Measurements from ENCODE around the gene BORCS8. TPM values are rescaled to one million over a fixed set of nuclear protein-coding genes. Genes with fewer than 3 reads are reported as not detected.
"Not testable (repeated sequence)": the region's sequence is repeated elsewhere in the genome, so short reads cannot be mapped to it uniquely, and the experiment has no call there.

Gene BORCS8
- total and polyA plus RNA-seq, 5 donors from 2014 or later, result 20.1 to 28.4 (median 22.8) TPM

DNA sequence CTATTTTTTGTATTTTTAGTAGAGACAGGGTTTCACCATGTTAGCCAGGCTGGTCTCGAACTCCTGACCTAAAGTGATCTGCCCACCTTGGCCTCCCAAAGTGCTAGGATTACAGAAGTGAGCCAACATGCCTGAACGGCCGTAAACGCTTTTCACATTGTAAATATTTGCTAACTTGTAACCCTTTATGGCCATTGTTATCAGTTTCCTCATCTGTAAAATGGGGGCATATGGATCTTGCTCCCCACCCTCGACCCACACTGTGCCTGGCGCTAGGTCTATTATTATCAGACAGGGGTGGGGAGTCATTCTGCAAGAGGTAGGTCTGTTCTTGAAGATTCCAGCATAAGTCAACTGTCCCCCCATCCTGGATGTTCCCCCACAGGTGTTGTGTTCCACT, 31.7 kb upstream of the BORCS8 start:
- Mint-ChIP-seq H3K4me1 (peaks cover 0 to 4% (median 0%) of the 10 kb centered on the region in 4 donors), H3K4me3 (peak overlapping the region in 2 of 4 donors; percentile 16 to 75), H3K9me3 (no peaks in the 10 kb centered on the region), H3K36me3 (no peaks in the 10 kb centered on the region), H3K27ac (no peak overlapping the region), H3K27me3 (peaks cover 26% of the 10 kb centered on the region)
- H3K36me3 ChIP-seq (ENCODE audit: control insufficient read depth, insufficient read depth, low read length), result no peaks in the 10 kb centered on the region
- H3K4me3 ChIP-seq (ENCODE audit: low read depth, low read length), result no peak overlapping the region
- no peaks in the 10 kb centered on the region for H3K9me3 ChIP-seq (ENCODE audit: control insufficient read depth in 2 of 2, low read length in 2 of 2)
- ATAC-seq (ENCODE audit: low read depth in 2 of 2), result no peak
- peaks cover 13% of the 10 kb centered on the region for H3K4me1 ChIP-seq (ENCODE audit: control insufficient read depth, insufficient read depth, low read length, poor library complexity, severe bottlenecking)
- peaks cover 3% of the 10 kb centered on the region for H3K27me3 ChIP-seq (ENCODE audit: control insufficient read depth, insufficient read depth, low read length)
- no peak overlapping the region for H3K27ac ChIP-seq (ENCODE audit: insufficient read depth, low read length, poor library complexity, severe bottlenecking)
- DNase-seq, result no peak

DNA sequence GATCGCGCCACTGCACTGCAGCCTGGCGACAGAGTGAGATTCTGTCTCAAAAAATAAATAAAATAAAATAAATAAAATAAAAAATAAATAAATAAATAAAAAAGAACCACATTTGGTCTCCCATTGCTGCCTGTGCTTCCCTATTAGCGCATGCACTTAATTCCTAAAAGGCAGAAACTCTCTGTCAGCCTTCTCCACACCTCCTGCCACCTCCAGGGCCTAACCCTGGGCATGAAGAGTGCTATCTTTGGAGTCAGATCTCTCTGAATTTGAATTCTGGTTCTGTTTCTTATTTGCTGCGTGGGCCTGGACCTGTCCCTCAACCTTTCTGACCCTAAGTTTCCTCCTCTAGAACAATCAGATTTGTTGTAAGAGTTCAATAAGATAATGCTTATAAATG, 31.1 kb upstream of the BORCS8 start:
- peaks cover 13% of the 10 kb centered on the region for H3K4me1 ChIP-seq (ENCODE audit: control insufficient read depth, insufficient read depth, low read length, poor library complexity, severe bottlenecking)
- peaks cover 21% of the 10 kb centered on the region for H3K27me3 Mint-ChIP-seq
- no peak overlapping the region for H3K27ac ChIP-seq (ENCODE audit: insufficient read depth, low read length, poor library complexity, severe bottlenecking)
- no peaks in the 10 kb centered on the region for H3K36me3 Mint-ChIP-seq
- H3K4me3 ChIP-seq (ENCODE audit: low read depth, low read length), result no peak overlapping the region
- H3K9me3 ChIP-seq (ENCODE audit: control insufficient read depth in 2 of 2, low read length in 2 of 2), result no peaks in the 10 kb centered on the region
- no peak for ATAC-seq (ENCODE audit: low read depth in 2 of 2)
- peaks cover 3% of the 10 kb centered on the region for H3K27me3 ChIP-seq (ENCODE audit: control insufficient read depth, insufficient read depth, low read length)
- no peak overlapping the region for H3K4me3 Mint-ChIP-seq
- H3K27ac Mint-ChIP-seq, result no peak overlapping the region
- no peaks in the 10 kb centered on the region for H3K9me3 Mint-ChIP-seq
- no peak for DNase-seq
- H3K36me3 ChIP-seq (ENCODE audit: control insufficient read depth, insufficient read depth, low read length), result no peaks in the 10 kb centered on the region
- H3K4me1 Mint-ChIP-seq, result peaks cover 0 to 4% (median 0%) of the 10 kb centered on the region in 4 donors

DNA sequence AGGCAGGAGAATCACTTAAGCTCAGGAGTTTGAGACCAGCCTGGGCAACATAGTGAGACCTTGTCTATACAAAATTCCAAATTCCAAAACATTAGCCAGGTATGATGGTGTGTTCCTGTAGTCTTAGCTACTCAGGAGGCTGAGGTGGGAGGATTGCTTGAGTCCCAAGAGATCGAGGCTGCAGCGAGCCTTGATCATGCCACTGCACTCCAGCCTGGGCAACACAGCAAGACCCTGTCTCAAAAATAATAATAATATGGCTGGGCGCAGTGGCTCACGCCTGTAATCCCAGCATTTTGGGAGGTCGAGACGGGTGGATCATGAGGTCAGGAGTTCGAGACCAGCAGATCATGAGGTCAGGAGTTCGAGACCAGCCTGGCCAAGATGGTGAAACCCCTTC, 29.0 kb upstream of the BORCS8 start:
- H3K36me3 Mint-ChIP-seq; H3K4me1 Mint-ChIP-seq; ATAC-seq (ENCODE audit: low read depth in 2 of 2); H3K9me3 Mint-ChIP-seq; H3K36me3 ChIP-seq (ENCODE audit: control insufficient read depth, insufficient read depth, low read length); H3K4me3 Mint-ChIP-seq; H3K27me3 ChIP-seq (ENCODE audit: control insufficient read depth, insufficient read depth, low read length); H3K4me3 ChIP-seq (ENCODE audit: low read depth, low read length); H3K27ac ChIP-seq (ENCODE audit: insufficient read depth, low read length, poor library complexity, severe bottlenecking); H3K27ac Mint-ChIP-seq; H3K9me3 ChIP-seq (ENCODE audit: control insufficient read depth in 2 of 2, low read length in 2 of 2); DNase-seq: not testable (repeated sequence)
- H3K4me1 ChIP-seq (ENCODE audit: control insufficient read depth, insufficient read depth, low read length, poor library complexity, severe bottlenecking), result peaks cover 13% of the 10 kb centered on the region
- H3K27me3 Mint-ChIP-seq, result peaks cover 23% of the 10 kb centered on the region

DNA sequence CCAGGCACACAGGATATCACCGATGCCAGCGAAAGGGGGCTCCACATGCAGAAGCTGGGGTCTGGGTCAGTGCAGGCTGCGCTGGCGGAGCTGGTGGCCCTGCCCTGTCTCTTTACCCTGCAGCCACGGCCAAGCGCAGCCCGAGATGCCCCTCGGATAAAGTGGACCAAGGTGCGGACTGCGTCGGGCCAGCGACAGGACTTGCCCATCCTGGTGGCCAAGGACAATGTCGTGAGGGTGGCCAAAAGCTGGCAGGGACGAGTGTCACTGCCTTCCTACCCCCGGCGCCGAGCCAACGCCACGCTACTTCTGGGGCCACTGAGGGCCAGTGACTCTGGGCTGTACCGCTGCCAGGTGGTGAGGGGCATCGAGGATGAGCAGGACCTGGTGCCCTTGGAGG, 27.0 kb upstream of the BORCS8 start:
- no peaks in the 10 kb centered on the region for H3K36me3 Mint-ChIP-seq
- no peaks in the 10 kb centered on the region for H3K36me3 ChIP-seq (ENCODE audit: control insufficient read depth, insufficient read depth, low read length)
- H3K27me3 Mint-ChIP-seq, result peaks cover 24% of the 10 kb centered on the region
- ATAC-seq (ENCODE audit: low read depth in 2 of 2) (no peak), DNase-seq (no peak)
- H3K4me1 ChIP-seq (ENCODE audit: control insufficient read depth, insufficient read depth, low read length, poor library complexity, severe bottlenecking), result no peaks in the 10 kb centered on the region
- H3K4me3 Mint-ChIP-seq, result no peak overlapping the region
- no peak overlapping the region for H3K27ac ChIP-seq (ENCODE audit: insufficient read depth, low read length, poor library complexity, severe bottlenecking)
- H3K27ac Mint-ChIP-seq, result no peak overlapping the region
- no peaks in the 10 kb centered on the region for H3K9me3 Mint-ChIP-seq
- H3K27me3 ChIP-seq (ENCODE audit: control insufficient read depth, insufficient read depth, low read length), result peaks cover 5% of the 10 kb centered on the region
- H3K9me3 ChIP-seq (ENCODE audit: control insufficient read depth in 2 of 2, low read length in 2 of 2), result no peaks in the 10 kb centered on the region
- no peak overlapping the region for H3K4me3 ChIP-seq (ENCODE audit: low read depth, low read length)
- no peaks in the 10 kb centered on the region for H3K4me1 Mint-ChIP-seq

DNA sequence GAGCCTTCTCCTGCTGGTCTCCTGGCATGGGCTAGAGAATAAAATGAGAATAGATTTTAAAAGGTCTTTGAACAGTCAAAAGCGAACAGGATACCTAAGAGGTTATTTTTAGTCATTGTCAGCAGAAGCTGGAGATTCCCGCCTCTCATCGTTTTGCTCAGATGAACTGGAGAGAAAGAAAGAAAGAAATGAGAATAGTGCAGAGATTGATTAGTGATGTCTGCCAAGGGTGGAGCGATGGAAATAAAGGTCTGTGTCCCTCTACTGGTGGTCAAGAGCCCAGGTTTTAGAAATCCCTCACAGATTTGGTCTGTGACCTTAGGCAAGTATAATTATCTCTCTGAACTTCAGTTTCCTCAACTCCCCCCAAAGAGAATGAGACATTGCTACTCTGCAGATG, 25.1 kb upstream of the BORCS8 start:
- no peaks in the 10 kb centered on the region for H3K4me1 ChIP-seq (ENCODE audit: control insufficient read depth, insufficient read depth, low read length, poor library complexity, severe bottlenecking)
- Mint-ChIP-seq H3K4me1 (peaks cover 0 to 3% (median 0%) of the 10 kb centered on the region in 4 donors), H3K9me3 (peaks cover 0 to 3% (median 0%) of the 10 kb centered on the region in 7 donors), H3K36me3 (no peaks in the 10 kb centered on the region), H3K27me3 (peaks cover 31% of the 10 kb centered on the region), H3K27ac (no peak overlapping the region), H3K4me3 (no peak overlapping the region)
- H3K27me3 ChIP-seq (ENCODE audit: control insufficient read depth, insufficient read depth, low read length), result peaks cover 10% of the 10 kb centered on the region
- peak in 1 of 3 donors; percentile 24 for DNase-seq
- no peak overlapping the region for H3K4me3 ChIP-seq (ENCODE audit: low read depth, low read length)
- no peak for ATAC-seq (ENCODE audit: low read depth in 2 of 2)
- no peak overlapping the region for H3K27ac ChIP-seq (ENCODE audit: insufficient read depth, low read length, poor library complexity, severe bottlenecking)
- H3K36me3 ChIP-seq (ENCODE audit: control insufficient read depth, insufficient read depth, low read length), result no peaks in the 10 kb centered on the region
- no peaks in the 10 kb centered on the region for H3K9me3 ChIP-seq (ENCODE audit: control insufficient read depth in 2 of 2, low read length in 2 of 2)

DNA sequence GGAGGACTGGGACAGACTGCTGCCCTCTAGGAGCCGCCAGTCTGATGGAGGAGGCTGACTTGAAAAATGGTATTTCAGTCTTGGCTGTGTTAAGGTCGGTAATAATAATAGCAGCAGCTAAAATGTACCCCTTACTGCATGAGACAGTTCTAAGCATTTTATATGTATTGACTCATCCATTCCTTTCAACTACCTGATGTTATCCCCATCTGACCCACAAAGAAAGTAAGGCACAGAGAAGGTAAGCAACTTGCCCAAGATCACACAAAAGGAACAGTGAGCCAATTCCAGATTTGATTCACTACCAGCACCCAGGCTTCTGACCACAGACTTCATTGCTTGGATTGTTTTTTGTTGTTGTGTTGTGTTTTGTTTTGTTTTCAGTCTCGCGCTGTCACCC, 23.8 kb upstream of the BORCS8 start:
- H3K4me1 ChIP-seq (ENCODE audit: control insufficient read depth, insufficient read depth, low read length, poor library complexity, severe bottlenecking), result no peaks in the 10 kb centered on the region
- Mint-ChIP-seq H3K27me3 (peaks cover 34% of the 10 kb centered on the region), H3K9me3 (peaks cover 0 to 3% (median 0%) of the 10 kb centered on the region in 7 donors), H3K4me3 (no peak overlapping the region), H3K27ac (no peak overlapping the region), H3K36me3 (no peaks in the 10 kb centered on the region), H3K4me1 (peaks cover 0 to 3% (median 0%) of the 10 kb centered on the region in 4 donors)
- ATAC-seq (ENCODE audit: low read depth in 2 of 2), result no peak
- H3K4me3 ChIP-seq (ENCODE audit: low read depth, low read length), result no peak overlapping the region
- peaks cover 15% of the 10 kb centered on the region for H3K27me3 ChIP-seq (ENCODE audit: control insufficient read depth, insufficient read depth, low read length)
- no peak for DNase-seq
- H3K9me3 ChIP-seq (ENCODE audit: control insufficient read depth in 2 of 2, low read length in 2 of 2), result no peaks in the 10 kb centered on the region
- H3K27ac ChIP-seq (ENCODE audit: insufficient read depth, low read length, poor library complexity, severe bottlenecking), result no peak overlapping the region
- no peaks in the 10 kb centered on the region for H3K36me3 ChIP-seq (ENCODE audit: control insufficient read depth, insufficient read depth, low read length)

DNA sequence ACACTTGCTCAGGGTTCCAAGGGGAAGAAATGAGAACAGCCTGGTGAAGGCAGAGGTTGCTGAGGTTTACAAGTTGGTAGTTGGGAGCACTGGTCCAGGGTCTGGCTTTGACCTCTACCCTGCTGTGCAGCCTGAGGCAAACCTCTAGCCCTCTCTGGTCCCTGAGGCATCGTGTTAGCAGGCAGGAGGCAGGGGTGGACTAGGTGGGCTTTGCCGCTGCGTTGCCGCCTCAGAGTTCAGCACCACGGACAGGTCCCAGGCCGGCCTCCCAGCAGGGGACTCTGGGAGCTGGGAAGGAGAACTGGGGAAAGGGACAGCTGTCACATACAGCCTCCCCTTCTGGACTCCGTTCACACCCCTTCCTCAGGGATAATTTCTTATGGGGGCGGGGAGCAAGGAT, 22.9 kb upstream of the BORCS8 start:
- Histone ChIP-seq H3K4me1 (ENCODE audit: control insufficient read depth, insufficient read depth, low read length, poor library complexity, severe bottlenecking) (no peaks in the 10 kb centered on the region), H3K9me3 (ENCODE audit: control insufficient read depth in 2 of 2, low read length in 2 of 2) (no peaks in the 10 kb centered on the region), H3K27me3 (ENCODE audit: control insufficient read depth, insufficient read depth, low read length) (peaks cover 15% of the 10 kb centered on the region), H3K27ac (ENCODE audit: insufficient read depth, low read length, poor library complexity, severe bottlenecking) (no peak overlapping the region), H3K4me3 (ENCODE audit: low read depth, low read length) (no peak overlapping the region), H3K36me3 (ENCODE audit: control insufficient read depth, insufficient read depth, low read length) (no peaks in the 10 kb centered on the region)
- peaks cover 0 to 4% (median 2%) of the 10 kb centered on the region in 4 donors for H3K4me1 Mint-ChIP-seq
- peaks cover 0 to 3% (median 0%) of the 10 kb centered on the region in 7 donors for H3K9me3 Mint-ChIP-seq
- H3K4me3 Mint-ChIP-seq, result no peak overlapping the region
- no peak overlapping the region for H3K27ac Mint-ChIP-seq
- DNase-seq (no peak), ATAC-seq (ENCODE audit: low read depth in 2 of 2) (no peak)
- H3K36me3 Mint-ChIP-seq, result no peaks in the 10 kb centered on the region
- H3K27me3 Mint-ChIP-seq, result peaks cover 38% of the 10 kb centered on the region

DNA sequence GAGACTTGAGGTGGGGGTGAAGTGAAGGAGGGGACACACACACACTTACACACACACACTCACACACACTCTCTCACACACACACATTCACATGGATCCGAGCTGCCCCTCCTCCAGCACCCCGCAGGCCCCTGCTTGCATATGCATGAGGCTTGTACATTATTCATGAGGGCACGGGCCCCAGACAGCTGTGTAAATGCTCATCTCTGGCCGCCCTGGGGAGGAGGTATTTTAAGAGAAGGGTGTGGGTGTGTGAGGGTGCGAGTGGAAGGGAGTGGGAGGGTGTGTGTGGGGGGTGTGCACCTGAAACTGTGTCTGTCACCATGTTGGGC, 22.2 kb upstream of the BORCS8 start:
- peaks cover 0 to 5% (median 2%) of the 10 kb centered on the region in 4 donors for H3K4me1 Mint-ChIP-seq
- H3K27me3 Mint-ChIP-seq, result peaks cover 38% of the 10 kb centered on the region
- no peak overlapping the region for H3K27ac ChIP-seq (ENCODE audit: insufficient read depth, low read length, poor library complexity, severe bottlenecking)
- H3K27me3 ChIP-seq (ENCODE audit: control insufficient read depth, insufficient read depth, low read length), result peaks cover 15% of the 10 kb centered on the region
- no peaks in the 10 kb centered on the region for H3K4me1 ChIP-seq (ENCODE audit: control insufficient read depth, insufficient read depth, low read length, poor library complexity, severe bottlenecking)
- ATAC-seq (ENCODE audit: low read depth in 2 of 2), result no peak
- DNase-seq, result no peak
- H3K4me3 ChIP-seq (ENCODE audit: low read depth, low read length), result no peak overlapping the region
- no peak overlapping the region for H3K4me3 Mint-ChIP-seq
- no peaks in the 10 kb centered on the region for H3K9me3 ChIP-seq (ENCODE audit: control insufficient read depth in 2 of 2, low read length in 2 of 2)
- H3K36me3 ChIP-seq (ENCODE audit: control insufficient read depth, insufficient read depth, low read length), result no peaks in the 10 kb centered on the region
- peaks cover 0 to 3% (median 0%) of the 10 kb centered on the region in 7 donors for H3K9me3 Mint-ChIP-seq
- peak overlapping the region in 1 of 3 donors; percentile 2 for H3K27ac Mint-ChIP-seq
- H3K36me3 Mint-ChIP-seq, result no peaks in the 10 kb centered on the region
